Measurements from ENCODE around the gene C11orf21.

- TF ChIP-seq CTCF (IDR thresholded peaks at IDR 0.05) (no peak), POLR2A (IDR thresholded peaks at IDR 0.05) (no peak)
These were observed 29.3 kb downstream of the C11orf21 start for GRCh38 chr11:2272228-2272945.

Measured in adrenal gland (tissue), 5 donors.